NCI-H2029 (cell line): Measurements from ENCODE around the gene DLG5.

ENCODE experiments used
- DNase-seq: peaks from one replicate; lab custom pipeline; 2025; lab: John Stamatoyannopoulos, UW

Gene DLG5

DNA sequence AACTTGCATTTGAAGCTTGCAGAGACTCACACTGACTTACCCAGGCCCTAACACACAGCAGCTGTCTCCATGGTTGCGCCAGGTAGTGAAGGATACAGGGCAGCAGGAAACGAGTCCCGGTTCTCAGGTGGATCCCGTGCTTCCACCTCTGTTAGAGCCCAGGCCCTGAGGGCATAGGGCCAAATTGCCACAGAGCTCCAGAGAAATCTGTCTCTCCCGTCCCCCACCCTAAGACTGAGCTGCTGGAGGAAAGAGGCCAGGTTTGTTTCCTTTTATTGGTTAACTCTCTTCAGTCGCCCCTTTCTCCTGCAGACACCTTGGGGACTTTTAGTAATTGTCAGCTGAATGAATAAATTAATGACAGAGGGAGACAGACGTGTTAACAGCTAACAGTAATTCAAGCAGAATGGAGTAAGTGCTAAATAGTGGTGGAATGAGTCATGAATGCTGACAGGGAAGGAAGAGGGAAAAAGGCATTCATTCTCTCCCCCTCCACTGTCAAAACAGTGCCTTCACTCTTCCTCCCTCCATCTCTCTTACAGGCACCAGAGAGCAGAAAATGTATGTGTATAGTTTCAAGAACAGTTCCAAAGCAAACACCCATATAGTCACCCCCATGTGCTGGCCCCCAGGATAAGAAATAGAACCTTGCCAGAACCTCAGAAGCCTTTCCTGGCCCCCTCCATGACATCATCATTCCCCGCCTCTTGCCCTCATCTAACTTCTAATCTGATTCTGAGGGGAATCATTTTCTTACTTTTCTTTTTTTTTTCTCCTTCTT, 16.8 kb upstream of the DLG5 start:
- DNase-seq: peak; percentile 8

GRCh38 chr10:77941790-77942189, 15.2 kb upstream of the DLG5 start:
- DNase-seq: no peak

- DNase-seq: no peak
Observed at GRCh38 chr10:77940627-77941026, 14.1 kb upstream of the DLG5 start.

GRCh38 chr10:77940225-77940624, 13.7 kb upstream of the DLG5 start:
- no peak for DNase-seq

- DNase-seq: peak; percentile 3
Observed at GRCh38 chr10:77939561-77940001, 13.0 kb upstream of the DLG5 start.

- DNase-seq: no peak
Observed at GRCh38 chr10:77936697-77937567, 10.4 kb upstream of the DLG5 start.

DNA sequence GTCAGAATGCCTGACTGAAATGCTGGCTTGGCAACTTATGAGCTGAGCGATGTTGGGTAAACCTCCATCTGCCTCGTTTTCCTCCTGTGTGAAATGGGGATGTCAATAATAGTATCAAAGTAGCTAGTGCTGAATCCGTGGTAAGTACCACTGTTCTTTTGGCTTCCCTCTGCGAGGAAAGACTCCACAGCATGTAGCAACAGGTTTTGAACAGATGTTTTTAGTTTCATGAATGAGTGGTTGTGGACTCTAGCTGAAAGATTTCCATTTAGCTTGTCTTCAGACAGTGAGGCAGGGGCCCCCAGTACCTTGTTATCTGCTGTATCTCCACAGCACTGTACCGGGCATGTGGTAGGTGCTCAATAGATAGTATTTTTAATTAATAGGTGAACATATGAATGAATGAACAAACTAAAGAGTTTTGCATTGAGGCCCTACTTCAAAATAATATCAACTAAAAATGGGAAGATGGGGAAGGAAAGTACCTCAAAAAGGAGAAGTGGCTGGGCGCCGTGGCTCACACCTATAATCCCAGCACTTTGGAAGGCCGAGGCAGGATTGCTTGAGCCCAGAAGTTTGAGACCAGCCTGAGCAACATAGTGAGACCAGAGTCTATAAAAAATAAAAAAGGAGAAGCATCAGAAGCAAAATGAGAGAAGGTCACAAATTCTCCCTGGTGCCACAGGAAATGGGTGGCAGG, 5.6 kb upstream of the DLG5 start:
- DNase-seq: no peak

DNA sequence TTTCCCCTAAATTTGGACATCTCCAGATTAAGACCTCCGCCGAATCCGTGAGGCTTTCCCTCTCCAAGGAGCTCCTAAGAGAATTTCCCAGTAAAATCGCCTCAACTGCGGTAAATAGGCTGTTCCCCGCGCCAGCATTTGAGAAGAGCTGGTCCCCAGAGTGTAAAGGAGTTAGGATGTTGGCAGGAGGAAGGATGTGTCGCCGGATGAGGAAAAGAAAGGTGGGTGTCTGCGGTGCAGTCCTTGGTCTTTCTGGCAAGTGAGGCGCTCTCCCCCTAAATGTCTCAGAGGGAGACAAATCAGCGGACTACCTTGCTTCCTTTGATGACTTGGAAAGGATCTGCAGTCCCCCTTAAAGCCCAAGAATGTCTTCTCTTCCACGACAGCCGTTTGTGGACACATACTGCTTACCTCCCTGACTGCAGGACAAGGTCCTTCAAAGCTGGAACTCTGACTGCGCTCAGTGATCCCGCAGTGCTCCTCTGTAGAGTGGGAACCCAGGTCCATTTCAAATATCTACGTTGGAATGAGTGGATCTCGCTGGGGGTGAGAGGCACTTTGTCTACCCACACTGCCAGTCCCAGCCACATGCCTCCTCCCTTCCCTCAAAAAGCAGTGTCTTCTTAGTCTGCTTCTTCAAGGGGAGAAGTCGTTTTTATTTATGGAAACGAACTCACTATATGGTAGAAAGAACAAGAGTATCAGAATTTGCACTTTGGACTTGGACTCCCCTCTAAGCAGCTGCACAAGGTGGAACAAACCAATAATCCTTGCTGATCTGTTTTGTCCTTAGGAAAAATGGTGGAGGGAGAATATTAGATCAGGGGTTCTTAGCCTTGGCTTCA, 1.1 kb upstream of the DLG5 start:
- DNase-seq: no peak

GRCh38 chr10:77925795-77926565, 575 bp downstream of the DLG5 start:
- DNase-seq: no peak

- no peak for DNase-seq
Observed at GRCh38 chr10:77925410-77925794, 1.2 kb downstream of the DLG5 start.

- no peak for DNase-seq
Observed at GRCh38 chr10:77922566-77923179, 3.9 kb downstream of the DLG5 start.

DNA sequence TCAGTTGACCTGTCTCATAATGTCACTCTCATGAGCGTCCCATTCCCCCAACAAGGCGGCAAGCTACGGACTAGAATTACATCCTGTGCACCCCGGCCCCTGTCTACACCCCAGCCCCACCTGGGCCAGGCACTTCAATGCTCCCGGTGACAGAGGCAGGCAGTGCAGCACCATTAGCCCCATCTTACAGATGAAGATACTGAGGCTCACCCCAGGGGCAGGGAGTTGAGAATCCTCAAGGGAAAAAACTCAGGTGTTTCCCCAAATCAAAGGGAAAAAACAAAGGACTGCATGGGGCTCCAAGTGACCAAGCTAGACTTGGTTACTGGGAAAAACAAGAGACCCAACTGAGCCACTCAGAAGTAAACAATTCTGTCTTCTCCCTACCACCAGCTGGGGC, 4.5 kb downstream of the DLG5 start:
- DNase-seq: no peak

DNA sequence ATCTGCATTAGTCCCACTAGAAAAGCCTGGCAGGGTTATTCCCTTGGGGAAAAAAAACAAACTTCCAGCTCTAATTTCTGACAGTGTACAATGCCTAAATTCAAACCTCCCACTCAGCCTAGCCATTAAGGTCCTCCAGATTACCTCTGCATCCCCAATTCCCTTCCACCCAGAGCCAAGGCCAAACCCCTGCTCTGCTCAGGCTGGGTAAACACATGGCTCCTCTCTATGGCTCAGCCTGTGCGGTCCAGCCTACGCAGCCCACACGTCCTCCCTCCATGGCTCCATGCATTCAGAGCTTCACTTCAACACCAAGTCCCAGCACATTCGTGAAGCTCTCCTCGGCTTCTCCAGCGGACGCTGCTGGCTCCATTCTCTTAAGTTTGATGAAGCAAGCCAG, 5.2 kb downstream of the DLG5 start:
- no peak for DNase-seq

DNA sequence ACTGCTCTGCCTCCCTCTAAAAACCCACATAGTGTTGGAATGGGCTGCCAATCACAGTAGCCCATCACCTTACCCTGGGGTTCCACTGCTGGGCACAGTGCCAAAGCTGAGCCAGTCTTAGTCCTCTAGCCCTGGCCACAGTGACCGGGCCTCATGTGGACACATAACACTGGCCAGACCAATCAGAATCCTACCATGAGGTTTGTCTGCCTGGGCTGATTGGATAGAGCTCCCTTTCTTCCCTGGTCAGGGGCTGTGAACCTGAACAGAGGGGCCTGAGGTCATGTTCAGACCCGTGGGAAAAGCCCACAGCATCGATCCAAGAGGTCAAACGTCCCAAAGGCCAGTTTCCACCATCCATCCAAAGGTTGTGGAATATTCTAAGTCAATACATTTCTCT, 6.1 kb downstream of the DLG5 start:
- no peak for DNase-seq

DNA sequence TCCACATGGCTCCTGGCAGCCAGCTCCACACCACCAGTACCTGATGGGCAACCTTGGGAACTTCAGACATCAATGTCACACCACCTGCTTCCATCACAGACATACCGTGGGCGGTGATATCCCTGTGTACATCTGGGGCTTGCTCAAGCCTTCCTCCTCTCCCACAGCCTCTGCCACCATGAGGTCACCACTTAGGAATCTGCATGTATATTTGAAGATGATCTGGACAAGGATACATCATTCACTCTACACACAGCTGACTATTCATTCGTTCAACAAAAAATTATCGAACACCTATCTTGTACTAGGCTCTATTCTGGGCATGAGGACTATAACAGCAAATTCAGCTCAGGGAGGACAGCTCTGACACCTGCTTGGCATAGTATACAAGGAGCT, 6.8 kb downstream of the DLG5 start:
- no peak for DNase-seq

- no peak for DNase-seq
Observed at GRCh38 chr10:77915319-77916105, 11.0 kb downstream of the DLG5 start.

DNA sequence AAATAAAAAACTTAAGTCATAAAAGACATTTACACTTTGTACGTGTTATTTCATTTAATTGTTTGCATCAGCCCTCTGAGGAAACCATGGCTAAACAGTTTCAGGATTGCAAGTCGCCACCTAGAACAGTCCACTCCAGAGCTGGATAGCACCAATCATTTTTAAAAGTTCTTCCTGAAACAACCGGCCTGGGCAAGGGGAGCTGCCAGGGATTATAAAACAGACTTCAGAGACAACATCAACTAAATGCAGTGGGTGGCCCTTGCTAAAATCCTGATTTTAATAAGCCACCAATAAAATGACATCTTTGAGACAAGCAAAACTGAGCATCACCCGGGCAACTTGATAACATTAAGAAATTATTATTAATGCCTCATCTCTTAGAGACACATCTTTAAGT, 13.5 kb downstream of the DLG5 start:
- no peak for DNase-seq

GRCh38 chr10:77912576-77912975, 14.0 kb downstream of the DLG5 start:
- DNase-seq: no peak

DNA sequence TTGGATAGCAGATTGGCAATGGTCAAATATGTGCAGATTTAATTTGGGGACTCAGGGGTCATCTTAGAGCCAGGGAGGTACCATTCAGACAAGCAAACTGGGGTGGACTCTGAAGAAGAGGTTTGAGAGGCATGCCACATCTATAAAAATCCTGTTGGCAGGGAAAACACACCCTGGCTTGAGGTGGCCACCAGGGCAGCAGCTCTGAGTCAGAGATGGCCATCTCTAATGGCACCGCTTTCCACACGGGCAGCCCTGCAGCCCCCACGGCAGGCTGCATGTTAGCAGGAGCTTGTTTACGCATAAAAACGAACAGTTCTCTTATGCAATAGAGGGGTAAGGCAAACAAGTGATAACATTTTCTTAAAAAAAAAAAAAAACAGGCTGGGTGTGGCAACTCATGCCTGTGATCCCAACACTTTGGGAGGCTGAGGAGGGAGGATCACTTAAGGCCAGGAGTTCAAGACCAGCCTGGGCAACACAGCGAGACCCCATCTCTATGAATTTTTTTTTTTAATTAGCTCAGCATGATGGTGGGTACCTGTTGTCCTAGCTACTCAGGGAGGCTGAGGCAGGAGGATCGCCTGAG, 14.9 kb downstream of the DLG5 start:
- no peak for DNase-seq
